Fibroblast of pulmonary artery (primary cell): ENCODE data around the gene FHL2.

Experiments used
- DNase-seq: peaks from one replicate; pipeline ENCODE4 v3.0.0-alpha.2; 2010; ENCODE audit warnings: low read depth
- H3K4me3 ChIP-seq: replicated peaks from 2 replicates; pipeline ENCODE4 v1.5.1; 2011; ENCODE audit warnings: low read depth, mild to moderate bottlenecking, control low read depth, low read length, moderate library complexity
- CTCF ChIP-seq: IDR thresholded peaks from 2 replicates; pipeline ENCODE4 v1.5.1; 2011; ENCODE audit warnings: mild to moderate bottlenecking, control low read depth, low read length, inconsistent platforms; ENCODE audit errors: missing control alignments

The FHL2 gene

GRCh38 chr2:105335469-105335868 lies 63.4 kb downstream of the FHL2 start:
- H3K4me3 ChIP-seq: no peak overlapping the region
- no peak for DNase-seq
- no peak for TF ChIP-seq CTCF

GRCh38 chr2:105334211-105334610 lies 64.6 kb downstream of the FHL2 start:
- no peak for TF ChIP-seq CTCF
- H3K4me3 ChIP-seq: no peak overlapping the region
- no peak for DNase-seq

- DNase-seq: no peak
- H3K4me3 ChIP-seq: no peak overlapping the region
- no peak for TF ChIP-seq CTCF
Measured at GRCh38 chr2:105330681-105331375, 68.0 kb downstream of the FHL2 start.

- no peak for TF ChIP-seq CTCF
- peak within 1 kb of the TSS; percentile 65 for H3K4me3 ChIP-seq
- DNase-seq: peak; percentile 36
Measured at GRCh38 chr2:105329561-105330495, 69.0 kb downstream of the FHL2 start, which contains the start of gene TGFBRAP1. Gene TGFBRAP1, minus strand, starts transcription at chr2:105329735. Its CDS starts 21,434 bp downstream, at chr2:105308301.

- DNase-seq: no peak
- peak overlapping the region; percentile 65 for H3K4me3 ChIP-seq
Measured at GRCh38 chr2:105329197-105329554, 69.7 kb downstream of the FHL2 start.

More at GRCh38 chr2:105329197-105329554, 69.7 kb downstream of the FHL2 start:
- no peak for TF ChIP-seq CTCF
